Activated CD4-positive, alpha-beta T cell treated with anti-CD3 and anti-CD28 coated beads, Interleukin-2, amount 50 U/mL, for 4 hours (primary cell): ENCODE results near the gene LRFN5.
"Not testable (repeated sequence)": the region's sequence is repeated elsewhere in the genome, so short reads cannot be mapped to it uniquely, and the experiment has no call there.

Source experiments
- DNase-seq, 2 experiments: peaks; one replicate each; pipeline ENCODE4 v3.0.0-alpha.2; 2020

Gene LRFN5

DNA sequence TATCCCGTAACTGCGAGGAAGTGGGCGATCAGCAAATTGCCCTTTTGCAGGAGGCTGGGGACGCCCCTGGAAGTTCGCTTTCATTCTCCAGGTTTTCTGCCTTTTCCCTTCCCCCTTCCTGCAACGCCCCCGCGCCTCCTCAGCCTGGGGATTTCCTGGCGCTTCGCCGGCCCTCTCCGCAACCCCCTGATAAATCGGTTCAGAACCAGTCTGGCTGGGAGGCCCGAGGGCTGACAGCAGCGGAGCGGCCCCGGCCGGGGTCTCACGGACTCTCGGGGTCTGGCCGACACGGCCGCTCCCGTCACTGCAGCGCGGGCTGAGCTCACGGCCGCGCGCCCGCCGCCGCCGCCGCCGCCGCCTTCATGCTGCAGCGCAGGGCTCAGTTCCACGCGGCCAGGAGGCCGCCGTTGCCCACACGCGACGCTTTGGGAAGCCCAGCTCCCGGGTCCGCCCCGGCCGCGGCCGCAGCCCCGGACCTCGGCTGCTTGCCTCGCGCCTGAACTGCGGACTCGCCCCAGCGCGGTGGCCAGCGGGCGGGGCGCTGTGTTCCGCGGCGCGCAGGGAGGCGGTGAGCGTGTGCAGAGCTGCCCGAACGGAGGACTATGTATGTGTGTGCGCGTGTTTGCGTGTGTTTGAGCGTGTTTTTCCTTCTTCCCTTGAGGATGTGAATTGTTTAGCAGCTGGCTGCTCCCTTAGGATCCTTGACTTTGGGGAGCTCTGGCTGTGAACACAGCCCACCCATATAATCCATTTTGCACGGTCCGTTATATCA lies at the start of gene LRFN5:
TSS of gene LRFN5 (plus strand) at position 345 of the 772 bp plus-strand sequence.
- DNase-seq = no peak

DNA sequence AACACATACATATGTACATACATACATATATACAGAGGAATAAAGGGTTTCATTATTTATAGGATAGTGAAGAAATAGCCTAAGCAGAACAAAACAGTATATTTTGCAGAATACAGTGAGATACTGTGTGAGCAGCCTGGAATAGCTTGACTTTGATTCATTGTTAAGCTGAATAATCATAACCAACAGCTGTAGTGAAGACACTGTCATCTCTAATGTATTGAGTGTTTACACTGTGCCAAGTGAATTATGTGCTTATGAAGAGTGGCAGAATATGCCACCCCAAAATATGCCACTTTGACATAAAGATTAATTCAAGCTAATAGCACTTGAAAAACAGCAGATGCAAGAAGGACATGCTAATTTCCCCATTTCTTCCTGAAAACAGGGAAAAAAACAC lies 48.2 kb upstream of the LRFN5 start:
- no peak for DNase-seq

DNA sequence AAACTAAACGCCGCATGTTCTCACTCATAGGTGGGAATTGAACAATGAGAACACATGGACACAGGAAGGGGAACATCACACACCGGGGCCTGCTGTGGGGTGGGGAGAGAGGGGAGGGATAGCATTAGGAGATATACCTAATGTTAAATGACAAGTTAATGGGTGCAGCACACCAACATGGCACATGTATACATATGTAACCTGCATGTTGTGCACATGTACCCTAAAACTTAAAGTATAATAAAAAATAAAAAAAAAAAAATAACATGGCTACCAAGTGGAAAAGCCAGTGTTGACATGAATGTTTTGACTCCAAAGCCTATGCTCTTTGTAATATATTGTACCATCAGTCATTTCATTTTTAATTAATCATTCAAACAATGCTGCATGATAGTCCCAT lies 39.8 kb upstream of the LRFN5 start:
- not testable (repeated sequence) for DNase-seq

DNA sequence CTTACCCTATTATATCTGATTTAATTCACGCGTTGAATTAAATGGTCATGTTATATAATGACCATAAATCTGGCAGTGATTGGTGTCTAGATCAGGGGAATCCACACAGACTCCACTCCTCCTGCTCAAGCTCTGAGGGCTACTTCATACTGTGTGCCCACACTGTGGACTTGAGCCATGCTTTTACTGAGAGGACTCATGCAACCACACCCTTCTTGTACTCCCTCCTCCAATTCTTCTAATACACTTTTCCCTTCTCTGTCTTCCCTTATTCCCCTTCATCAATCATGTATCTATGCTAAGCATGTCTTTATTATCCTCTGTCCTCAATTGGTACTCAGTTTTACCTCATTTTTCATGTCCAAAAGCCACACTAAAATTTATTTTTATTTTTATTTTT lies 37.7 kb upstream of the LRFN5 start:
- DNase-seq = no peak

DNA sequence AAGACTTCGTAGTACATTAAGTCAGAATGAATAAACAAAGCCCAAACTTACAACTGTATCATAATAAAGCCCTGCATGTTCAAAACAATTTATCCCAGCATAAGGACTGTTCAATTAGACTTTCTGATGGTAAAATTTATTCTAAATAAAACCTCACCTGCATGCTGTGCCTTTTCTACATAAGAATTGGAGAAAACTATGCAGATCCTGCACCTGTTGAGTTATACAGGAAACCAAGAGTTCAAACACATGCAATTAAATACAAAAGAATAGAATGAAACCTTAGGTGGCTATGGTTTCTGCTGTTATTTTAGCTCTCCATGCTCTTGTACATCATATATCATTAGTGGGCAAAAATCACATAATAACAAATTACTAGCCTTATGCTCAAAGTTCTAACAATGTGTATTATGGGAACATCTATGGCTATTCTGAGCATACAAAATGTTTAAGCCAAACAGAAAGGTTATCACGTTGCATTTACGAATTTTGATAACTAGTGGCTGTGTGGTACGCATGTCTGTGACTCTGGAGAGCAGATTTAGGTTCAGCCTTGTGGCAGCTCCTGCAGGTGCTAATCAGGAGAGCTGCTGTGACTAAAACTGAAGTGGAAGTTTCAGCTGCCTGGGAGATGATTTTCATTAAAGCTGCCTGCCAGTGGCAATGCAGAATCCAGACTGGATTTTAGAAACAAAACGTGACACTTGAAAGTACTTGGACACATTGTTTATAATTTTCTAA lies 36.1 kb upstream of the LRFN5 start:
- DNase-seq = no peak

DNA sequence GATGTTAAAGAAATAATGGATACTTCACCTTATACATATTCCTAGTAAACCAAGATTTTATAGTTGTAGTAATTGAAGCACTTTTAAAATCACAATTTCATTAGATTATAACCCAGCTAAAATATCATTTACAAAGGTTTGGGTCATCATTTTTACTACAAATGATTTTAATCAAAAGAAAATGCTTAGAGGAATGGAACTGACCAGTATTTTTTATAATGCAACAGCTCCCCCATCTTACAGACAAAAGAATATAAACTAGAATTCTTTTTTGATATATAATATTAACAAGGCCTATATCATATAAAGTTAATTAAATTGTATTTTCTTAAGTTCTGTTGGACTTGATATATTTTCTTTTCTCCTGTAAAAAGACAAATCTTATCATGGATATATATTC lies 20.4 kb upstream of the LRFN5 start:
- no peak for DNase-seq

DNA sequence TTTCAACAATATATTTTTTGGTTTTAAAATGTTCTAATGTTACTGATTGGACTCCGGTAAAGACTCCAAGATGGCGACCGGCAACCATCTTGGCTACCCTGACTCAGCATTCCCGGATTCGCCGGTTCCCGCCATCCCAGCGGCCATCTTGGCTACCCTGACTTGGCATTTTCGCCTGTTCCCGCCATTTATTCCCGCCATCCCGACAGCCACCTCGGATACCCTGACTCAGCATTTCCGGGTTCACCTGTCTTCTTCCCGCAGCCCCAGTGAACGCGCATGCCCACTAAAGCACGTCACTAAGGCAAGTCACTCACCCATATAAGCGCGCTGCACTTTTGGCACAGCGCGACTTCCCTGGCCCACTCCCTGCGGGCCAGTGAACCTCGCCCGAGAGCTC lies 9.0 kb upstream of the LRFN5 start:
- no peak for DNase-seq

DNA sequence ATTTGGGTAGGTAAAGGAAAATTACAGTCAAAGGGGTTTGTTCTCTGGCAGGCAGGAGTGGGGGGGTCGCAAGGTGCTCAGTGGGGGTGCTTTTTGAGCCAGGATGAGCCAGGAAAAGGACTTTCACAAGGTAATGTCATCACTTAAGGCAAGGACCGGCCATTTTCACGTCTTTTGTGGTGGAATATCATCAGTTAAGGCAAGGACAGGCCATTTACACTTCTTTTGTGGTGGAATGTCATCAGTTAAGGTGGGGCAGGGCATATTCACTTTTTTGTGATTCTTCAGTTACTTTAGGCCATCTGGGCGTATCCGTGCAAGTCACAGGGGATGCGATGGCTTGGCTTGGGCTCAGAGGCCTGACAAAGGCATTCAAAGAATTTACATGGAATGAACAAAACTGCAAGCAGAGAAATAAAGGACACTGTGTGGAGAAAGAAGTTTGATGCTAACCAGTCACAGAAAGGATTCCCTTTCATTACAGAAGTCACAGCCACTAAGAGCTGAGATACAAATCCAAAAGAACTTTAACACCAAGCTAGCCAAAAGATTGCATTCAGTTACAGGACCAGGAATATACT lies 6.8 kb upstream of the LRFN5 start:
- not testable (repeated sequence) for DNase-seq

DNA sequence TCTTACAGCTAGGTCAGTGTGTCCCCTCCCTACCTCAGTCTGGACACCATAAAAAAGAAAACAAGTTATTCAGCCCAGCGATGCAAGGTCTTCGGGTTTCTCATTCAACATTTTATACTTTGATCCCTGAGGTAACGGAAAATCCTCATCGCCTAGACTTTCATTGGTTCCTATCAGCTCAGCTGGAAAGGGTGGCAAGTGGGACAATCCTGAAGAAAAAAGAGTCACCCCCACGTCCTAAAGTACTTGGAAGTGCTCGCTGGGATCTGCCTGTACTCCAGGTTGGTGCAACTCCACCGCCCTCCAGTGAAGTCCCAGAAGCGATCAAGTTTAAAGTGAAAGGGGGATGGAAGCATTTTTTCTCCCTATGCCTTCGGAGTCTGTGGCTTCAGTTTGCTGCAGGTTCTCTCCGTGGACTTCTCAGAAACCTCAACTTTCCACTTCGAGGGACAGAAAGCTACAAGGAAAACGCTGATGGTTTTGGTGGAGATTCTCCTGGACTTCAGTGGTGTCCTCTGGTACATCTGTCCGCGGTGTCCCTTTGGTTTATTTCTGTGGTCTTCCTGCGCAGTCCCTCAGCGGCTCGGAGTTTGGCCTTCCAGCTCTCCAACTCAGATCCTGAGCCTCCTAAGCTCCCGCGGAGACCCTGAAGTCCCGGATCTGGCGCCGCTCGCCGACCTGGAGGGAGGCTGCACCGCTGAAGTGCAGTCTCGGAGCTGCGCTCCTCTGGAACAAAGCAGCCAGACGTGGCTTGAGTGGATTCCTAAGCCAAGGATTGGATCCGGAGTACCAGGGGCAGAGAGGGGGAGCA lies 1.8 kb upstream of the LRFN5 start:
- no peak for DNase-seq

DNA sequence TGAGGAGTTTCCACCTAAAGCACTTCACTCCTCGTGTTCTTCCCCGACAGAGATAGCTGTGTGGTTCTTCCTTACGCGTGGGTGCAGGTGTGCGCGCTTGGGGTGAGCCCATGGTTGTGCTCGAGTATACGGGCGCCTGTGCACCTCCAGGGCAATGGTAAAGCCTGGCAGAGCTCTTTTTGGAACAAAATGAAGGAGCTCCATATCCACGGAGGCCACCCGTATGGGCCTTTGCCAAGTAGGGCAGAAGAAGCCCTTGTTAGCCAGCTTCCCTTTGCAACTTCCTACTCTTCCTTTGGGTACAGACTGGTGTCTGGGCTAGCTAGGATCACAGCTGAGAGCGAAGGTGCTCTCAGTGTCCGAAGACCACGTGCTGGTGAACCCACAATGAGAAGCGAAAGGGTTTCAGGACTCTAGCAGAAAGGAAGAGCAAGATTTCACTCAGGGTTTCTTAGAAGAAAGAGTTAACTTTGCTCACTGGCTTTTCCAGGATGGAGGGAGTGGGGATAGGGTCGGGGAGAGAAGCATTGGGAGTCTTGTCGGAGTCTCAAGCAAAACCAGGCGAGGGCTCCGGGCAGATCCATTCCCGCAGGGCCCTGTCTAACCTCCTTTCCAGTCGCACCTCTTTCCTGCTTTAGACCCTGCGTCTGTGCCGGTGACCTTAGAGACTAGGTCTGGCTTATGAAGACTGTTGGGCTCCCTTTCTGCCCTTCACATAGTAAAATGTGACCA lies 960 bp upstream of the LRFN5 start:
- no peak for DNase-seq

DNA sequence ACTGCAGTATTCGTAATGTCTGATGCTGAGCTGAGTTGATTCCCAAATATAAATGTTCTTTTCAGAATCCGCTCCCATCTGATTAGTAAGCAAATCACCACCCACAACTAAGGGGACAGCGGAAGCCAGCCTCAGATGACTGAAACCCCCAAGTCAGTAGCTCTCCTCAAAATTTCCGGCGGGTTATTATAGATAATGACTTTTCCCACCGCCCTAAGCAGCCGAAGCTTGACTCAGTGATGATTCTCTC lies 469 bp upstream of the LRFN5 start:
- DNase-seq = no peak

DNA sequence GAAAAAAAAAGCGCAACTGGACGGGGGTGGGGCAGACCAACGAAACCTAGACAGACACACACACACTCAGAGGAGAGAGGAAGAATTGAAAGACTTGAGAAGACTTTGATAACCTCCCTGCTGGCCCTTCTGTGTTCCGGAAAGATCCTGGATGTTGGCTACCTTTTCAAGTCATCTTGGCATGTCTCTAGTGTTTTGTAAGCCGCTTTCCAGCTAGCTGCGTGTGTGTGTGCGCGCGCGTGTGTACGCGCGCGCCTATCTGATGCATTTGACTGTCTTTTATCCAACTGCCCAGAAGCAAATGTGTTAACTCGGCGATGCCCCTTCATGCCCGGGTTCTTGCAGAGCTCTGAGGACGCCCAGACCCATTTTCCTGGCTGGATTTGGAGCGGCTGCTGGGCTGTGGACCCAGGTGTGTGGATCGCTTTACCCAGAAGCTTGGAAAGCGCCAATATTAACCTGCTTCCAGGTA lies 664 bp downstream of the LRFN5 start:
- no peak for DNase-seq

DNA sequence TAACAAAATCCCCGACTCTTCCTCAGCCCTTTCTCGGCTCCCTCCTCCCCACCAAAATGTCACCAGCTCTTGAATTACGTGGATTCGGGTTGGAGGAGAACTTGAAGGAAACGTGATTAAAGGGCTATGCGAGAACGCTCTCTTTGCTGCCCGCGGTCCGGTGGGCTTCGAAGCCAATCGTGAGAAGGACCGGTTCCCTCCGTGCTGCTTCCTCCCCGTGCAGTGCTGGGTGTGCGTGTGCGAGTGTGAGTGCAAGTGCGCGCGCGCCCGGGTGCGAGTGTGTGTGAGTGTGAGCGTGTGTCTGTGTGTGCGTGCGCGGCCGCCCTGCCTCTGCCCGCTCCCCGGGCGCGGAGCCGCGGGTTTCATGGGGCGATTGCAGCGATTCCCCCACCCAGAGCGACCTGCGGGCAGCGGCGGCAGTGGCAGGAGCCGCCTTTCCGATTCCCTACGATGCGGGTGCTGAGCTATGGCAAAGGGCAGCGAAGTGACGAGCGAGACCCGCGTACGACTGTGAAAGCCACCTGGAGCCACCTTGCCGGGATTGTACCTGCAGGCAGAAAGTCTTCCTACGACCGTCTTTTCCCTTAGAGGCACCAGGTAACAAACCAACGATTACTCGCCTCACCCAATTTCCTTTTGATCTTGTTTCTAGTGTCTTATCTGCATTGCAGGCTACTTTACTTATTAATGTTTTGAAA lies 1.4 kb downstream of the LRFN5 start:
- DNase-seq = no peak

DNA sequence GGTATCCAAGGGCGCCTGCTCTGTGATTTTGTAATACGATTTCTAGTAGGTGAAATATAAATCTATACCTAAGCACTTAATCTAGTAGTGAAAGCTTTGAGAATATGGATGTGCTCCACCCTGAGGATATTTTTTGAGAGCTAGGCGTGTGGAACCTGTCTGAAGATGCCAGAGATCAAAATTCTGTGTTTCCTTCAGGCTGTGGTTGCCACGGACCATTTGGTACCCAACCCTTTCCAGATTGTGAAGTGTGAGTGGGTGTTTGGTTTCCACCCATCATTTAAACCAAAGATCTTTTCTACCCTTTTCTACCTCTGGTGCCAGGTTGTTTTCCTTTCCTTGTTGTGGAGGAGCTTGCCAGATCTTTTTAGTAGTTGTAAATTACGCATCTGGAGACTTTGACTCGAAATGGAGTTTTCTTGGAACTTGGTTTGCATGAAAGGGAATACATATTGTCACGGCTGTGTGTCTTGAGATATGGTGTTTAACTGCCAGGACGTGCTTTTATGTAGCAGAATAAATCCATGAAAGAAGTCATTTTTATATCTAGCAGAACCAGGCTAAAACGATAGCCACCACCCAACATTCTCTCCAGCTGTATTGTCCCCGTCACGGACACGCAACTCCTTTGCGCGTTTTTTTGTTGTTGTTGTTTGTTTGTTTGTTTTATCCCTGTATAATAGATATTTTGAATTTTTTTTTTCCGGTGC lies 2.2 kb downstream of the LRFN5 start:
- DNase-seq = no peak

DNA sequence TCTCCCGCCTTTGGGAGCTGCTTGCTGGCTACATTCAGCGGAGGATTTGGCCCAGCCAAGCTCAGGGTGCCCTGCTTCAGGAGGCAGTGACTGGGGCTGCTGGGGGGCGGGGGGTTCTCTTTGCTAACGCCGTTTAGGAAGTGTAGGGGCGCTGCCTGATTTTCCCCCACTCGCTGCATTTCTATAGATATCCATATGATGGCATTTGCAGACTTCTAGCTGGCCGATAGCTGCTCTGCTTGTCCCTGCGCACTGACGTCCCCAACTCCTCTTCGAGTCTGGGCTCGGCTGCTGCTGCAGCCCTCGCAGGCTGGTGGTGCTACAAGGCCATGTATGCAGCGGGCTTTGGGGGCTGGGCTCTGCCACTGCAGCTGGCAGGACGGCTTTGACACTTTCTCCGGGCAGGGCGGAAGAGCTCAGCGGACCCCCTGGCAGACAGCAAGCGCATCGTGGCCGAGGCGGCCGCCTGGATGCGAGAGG lies 3.1 kb downstream of the LRFN5 start:
- no peak for DNase-seq

DNA sequence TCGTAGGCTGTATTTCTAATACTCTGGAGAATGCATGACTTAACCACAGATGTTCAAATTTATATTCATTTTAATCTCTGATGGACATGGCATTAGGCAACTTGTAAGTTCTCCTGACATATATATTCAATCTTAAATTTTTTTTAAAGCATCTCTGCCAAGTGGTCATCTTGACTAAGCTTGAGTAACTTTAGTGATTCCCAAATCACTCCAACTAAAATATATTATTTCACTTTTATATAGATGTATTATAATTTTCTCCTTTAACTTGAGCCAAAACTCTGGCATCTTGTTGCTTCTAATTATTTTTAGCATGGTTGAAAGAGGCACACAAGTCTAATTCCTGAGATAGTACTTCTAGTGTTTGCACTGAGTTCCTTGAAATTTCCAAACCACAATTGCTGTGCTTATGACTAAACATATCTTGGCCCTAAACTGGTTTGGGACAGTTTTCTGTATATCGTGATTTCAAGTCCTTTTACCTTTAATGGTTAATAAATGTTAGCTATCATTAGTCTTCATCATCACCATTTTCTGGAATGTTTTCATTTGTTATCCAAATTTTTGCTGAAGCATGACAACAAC lies 8.4 kb downstream of the LRFN5 start:
- DNase-seq = no peak

DNA sequence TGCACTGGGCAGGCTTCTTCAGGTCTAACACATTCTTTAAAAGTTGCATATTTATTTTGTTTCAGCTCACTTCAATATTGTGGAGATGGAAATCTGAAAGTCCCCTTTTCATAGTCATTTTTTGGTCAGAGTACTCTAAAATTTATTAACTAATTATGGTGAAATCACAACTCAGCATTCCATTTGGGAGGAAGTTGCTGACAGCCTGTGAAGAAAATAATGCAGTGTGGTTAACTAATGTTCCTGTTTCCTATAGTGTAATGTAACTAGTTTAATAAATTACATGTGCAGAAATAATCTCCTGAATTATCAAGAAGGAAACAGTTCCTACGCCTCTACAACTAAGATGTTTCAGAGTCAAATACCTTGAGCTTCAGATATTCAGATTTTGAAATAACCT lies 17.1 kb downstream of the LRFN5 start:
- DNase-seq = no peak

DNA sequence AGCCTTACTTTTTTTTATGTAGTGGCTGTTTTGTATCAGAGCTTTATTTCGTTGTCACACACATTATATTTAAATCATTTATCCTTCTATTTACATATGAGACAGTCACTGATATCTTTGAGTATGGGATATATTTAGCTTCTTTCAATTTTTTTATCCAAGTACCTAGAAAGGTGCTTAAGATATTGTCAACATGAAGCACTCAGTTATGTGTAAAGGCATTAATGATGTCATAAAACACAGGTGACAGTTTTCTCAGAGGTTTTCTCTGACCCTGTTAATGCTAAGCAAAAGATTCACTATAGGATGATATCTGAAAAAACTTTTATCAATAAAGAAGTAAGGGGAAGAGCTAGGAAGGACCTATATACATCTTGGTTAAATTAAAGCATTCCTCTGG lies 23.2 kb downstream of the LRFN5 start:
- DNase-seq = no peak

DNA sequence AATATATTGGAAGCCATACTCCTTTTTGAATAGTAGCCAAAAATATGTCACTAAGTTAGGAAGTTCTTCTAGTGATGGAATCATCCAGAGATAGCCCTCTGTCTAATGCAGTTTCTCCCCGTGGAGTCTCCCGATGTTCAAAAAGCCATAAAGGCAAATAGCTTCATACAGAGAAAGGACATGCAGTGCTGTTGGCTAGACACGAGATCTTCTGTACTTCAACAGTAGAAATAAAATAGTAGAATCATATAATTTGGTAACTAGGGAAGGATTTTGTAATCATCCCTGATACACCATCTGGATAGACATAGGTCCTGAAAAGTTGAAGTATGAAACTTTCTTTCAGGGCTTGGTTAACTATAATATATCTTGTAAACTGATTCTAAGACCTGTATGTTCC lies 27.6 kb downstream of the LRFN5 start:
- DNase-seq = no peak

DNA sequence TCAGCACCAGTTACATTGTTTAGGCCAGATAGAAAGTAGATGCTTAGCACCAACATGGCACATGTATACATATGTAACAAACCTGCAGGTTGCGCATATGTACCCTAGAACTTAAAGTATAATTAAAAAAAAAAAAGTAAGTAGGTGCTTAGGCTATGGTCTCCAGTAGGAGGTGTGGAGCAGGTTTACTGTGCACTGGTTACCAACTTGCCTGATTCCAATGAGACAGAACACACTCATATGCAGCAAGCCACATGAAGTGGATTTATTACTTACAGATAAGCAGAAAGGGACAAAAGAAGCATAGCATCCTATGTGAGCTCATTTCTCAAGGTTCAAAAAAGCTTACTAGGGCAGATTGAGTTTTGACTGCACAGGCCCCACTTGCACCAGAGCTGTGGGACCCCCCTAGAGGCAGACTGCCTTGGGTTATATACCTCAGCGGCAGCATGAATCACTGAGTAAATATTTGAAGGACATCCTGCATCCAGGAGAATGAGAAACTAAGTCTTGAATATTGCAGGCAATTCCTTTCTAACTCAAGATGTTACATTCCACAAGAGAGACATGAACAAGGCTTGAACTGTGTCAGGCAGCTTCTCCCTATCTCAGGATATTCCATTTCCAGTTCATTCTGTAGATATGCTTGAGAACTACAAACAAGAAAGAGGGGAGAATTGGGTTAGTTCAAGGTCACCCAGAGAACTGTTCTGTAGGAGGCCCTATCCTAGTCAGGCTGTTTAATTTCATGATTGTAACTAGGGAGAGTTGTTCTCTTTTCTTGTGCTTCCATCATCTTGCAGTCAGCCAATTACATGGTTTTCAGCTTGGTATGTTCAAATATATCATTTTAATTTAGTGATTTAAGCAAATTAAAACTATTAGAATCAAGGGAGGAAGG lies 30.1 kb downstream of the LRFN5 start:
- DNase-seq = no peak
